K562 (cell line): ENCODE measurements around the gene NAGLU. TPM values are rescaled to one million over a fixed set of nuclear protein-coding genes. Genes with fewer than 3 reads are reported as not detected.

Experiments used
- ATAC-seq: fragments of 200-7000 bp; cut with Tn5 transposase; 3 replicates; pipeline ENCODE4 v1.9.1; 2020; ENCODE audit warnings: moderate library complexity
- BruUV-seq: library from RNA; stranded (reverse); fragments of 400-500 nt; replicated peaks from 2 replicates; lab custom pipeline; 2021; lab: Mats Ljungman, UMichigan
- CTCF ChIA-PET: fragments of 300-600 bp; formaldehyde crosslinking; extraction: SDS; loops from one replicate; lab custom pipeline; 2021; ENCODE audit warnings: low intra/inter-chr PET ratio; lab: Yijun Ruan, JAX
- POLR2A ChIA-PET: fragments of 300-600, 350-650 bp; sonication (Branson Sonifier 250); formaldehyde crosslinking; extraction: SDS; loops from one replicate; lab custom pipeline; 2021; ENCODE audit warnings: antibody characterized with exemption, inconsistent platforms; lab: Yijun Ruan, JAX
- DNase-seq, 4 experiments: peaks; one replicate each; pipeline versions ENCODE4 v3.0.0 to v3.0.0-alpha.2; 2011 to 2018; ENCODE audit warnings: low spot score in 3 of 4, mixed read lengths in 3 of 4; ENCODE audit errors: extremely low read depth in 1 of 4
- FAIRE-seq: peaks from 2 replicates; lab custom pipeline; 2011; peaks lifted over from hg19 to GRCh38; lab: Jason Lieb, UNC
- H2AFZ ChIP-seq: 2 replicates; pipeline ENCODE4 v1.6.0; 2011; ENCODE audit warnings: low read depth, low read length, control low read depth, inconsistent platforms
- H3K27ac ChIP-seq: fragments of 200-600 bp; 3 replicates; pipeline ENCODE4 v1.8.0; 2011; ENCODE audit warnings: low read depth, mild to moderate bottlenecking, control low read depth, inconsistent platforms, low read length, moderate library complexity, mixed read lengths; ENCODE audit errors: extremely low read depth
- H3K27me3 ChIP-seq, 2 experiments: fragments of 300-600 bp in 1 of 2; 2 replicates in 1 of 2; 3 replicates in 1 of 2; pipeline versions ENCODE4 v1.6.0 to v1.8.0; 2011; ENCODE audit warnings: inconsistent platforms in 2 of 2, low read length in 2 of 2, mild to moderate bottlenecking in 1 of 2, mixed read lengths in 1 of 2, moderate library complexity in 1 of 2; ENCODE audit not compliant: control insufficient read depth in 2 of 2, insufficient read depth in 2 of 2
- H3K36me3 ChIP-seq: fragments of 300-600 bp; 3 replicates; pipeline ENCODE4 v1.8.0; 2011; ENCODE audit warnings: mild to moderate bottlenecking, low read length, inconsistent platforms; ENCODE audit not compliant: control insufficient read depth, insufficient read depth
- H3K4me1 ChIP-seq, 2 experiments: fragments of 200-600 bp in 1 of 2; replicated peaks in 1 of 2; 2 replicates in 1 of 2; 3 replicates in 1 of 2; pipeline versions ENCODE4 v1.5.1 to v1.8.0; 2011; ENCODE audit warnings: inconsistent platforms in 2 of 2, low read length in 2 of 2, mild to moderate bottlenecking in 1 of 2, mixed read lengths in 1 of 2, moderate library complexity in 1 of 2; ENCODE audit not compliant: control insufficient read depth in 2 of 2, insufficient read depth in 2 of 2
- H3K4me2 ChIP-seq: 2 replicates; pipeline ENCODE4 v1.6.1; 2011; ENCODE audit warnings: low read length, control low read depth, inconsistent platforms, mixed read lengths; ENCODE audit not compliant: insufficient read depth
- H3K4me3 ChIP-seq: fragments of 200-600 bp; sonication (generic), shearing (Covaris generic); 2 replicates; pipeline ENCODE4 v1.5.1; 2016; ENCODE audit warnings: control low read depth, inconsistent platforms
- H3K79me2 ChIP-seq: fragments of 200-600 bp; 3 replicates; pipeline ENCODE4 v1.8.0; 2011; ENCODE audit warnings: low read length, inconsistent platforms; ENCODE audit not compliant: control insufficient read depth, insufficient read depth
- H3K9ac ChIP-seq, 2 experiments: 2 replicates each; pipeline versions ENCODE4 v1.6.0 to v1.6.1; 2011; ENCODE audit warnings: low read depth in 2 of 2, low read length in 2 of 2, control low read depth in 1 of 2, inconsistent platforms in 1 of 2, mild to moderate bottlenecking in 1 of 2, mixed read lengths in 1 of 2; ENCODE audit not compliant: insufficient read depth in 1 of 2
- H3K9me1 ChIP-seq: one replicate; pipeline ENCODE4 v1.6.0; 2011; ENCODE audit warnings: inconsistent platforms, mild to moderate bottlenecking, low read length, moderate library complexity; ENCODE audit not compliant: control insufficient read depth, insufficient read depth
- H3K9me3 ChIP-seq: replicated peaks from 2 replicates; pipeline ENCODE4 v1.5.1; 2011; ENCODE audit warnings: low read depth, low read length, inconsistent platforms; ENCODE audit not compliant: control insufficient read depth, insufficient read depth
- H4K20me1 ChIP-seq: replicated peaks from 2 replicates; pipeline ENCODE4 v1.6.1; 2011; ENCODE audit warnings: low read length, inconsistent platforms, mixed read lengths; ENCODE audit not compliant: control insufficient read depth, insufficient read depth
- ARHGAP35 ChIP-seq: fragments of 450-650 bp; IDR thresholded peaks from 2 replicates; pipeline ENCODE4 v1.6.1; 2018; ENCODE audit not compliant: partially characterized antibody
- ELF4 ChIP-seq: fragments of 450-650 bp; formaldehyde crosslinking; IDR thresholded peaks from 2 replicates; pipeline ENCODE4 v1.4.0; 2022; ENCODE audit warnings: missing genetic modification characterization
- JUNB ChIP-seq: fragments of 450-650 bp; formaldehyde crosslinking; conservative IDR thresholded peaks from 2 replicates; pipeline ENCODE4 v1.4.0; 2020; ENCODE audit warnings: mild to moderate bottlenecking
- ZNF263 ChIP-seq: sonication (generic); formaldehyde crosslinking; IDR thresholded peaks from 2 replicates; pipeline ENCODE4 v1.8.0; 2022; ENCODE audit warnings: mild to moderate bottlenecking, missing genetic modification reagents, borderline replicate concordance
- WGBS: fragments of 100-300 bp; shearing (Covaris generic); methylation state at CpG from one replicate; pipeline ENCODE4 v1.1.6; 2016; ENCODE audit warnings: low coverage, mixed read lengths; ENCODE audit not compliant: insufficient coverage; ENCODE audit errors: missing lambda C conversion rate; 5-methylcytosine and 5-hydroxymethylcytosine counted together
- in situ Hi-C: fragments of 300-500 bp; cut with MboI; formaldehyde crosslinking; loops from 4 replicates; pipeline ENCODE4 v1.15.0; 2018; ENCODE audit warnings: inconsistent platforms, mixed read lengths
- intact Hi-C: fragments of 100-400 bp; cut with micrococcal nuclease; formaldehyde crosslinking; loops from 2 replicates; pipeline ENCODE4 v1.14.2; 2022
- polyA plus RNA-seq, 8 experiments: library from polyadenylated mRNA; depleted of rRNA in 4 of 8; stranded (reverse) in 5 of 8; unstranded in 3 of 8; fragments of >200 nt; fragmentation: Nextera tagmentation in 2 of 8; fragmentation: Illumina TruSeq in 1 of 8; extraction: Ambion mirVana in 2 of 8; extraction: Trizol in 1 of 8; gene quantifications; 2 replicates each; pipeline versions ENCODE4 v1.2.1 to v1.2.3, GENCODE V29; 2011 to 2014; ENCODE audit warnings: inconsistent platforms in 1 of 8, missing spikeins in 1 of 8
- total RNA-seq, 7 experiments: library from RNA; depleted of rRNA in 6 of 7; stranded (reverse); fragments of >200 nt in 6 of 7; fragmentation: Illumina TruSeq in 2 of 7; extraction: Trizol in 2 of 7; gene quantifications; 2 replicates each; pipeline versions ENCODE4 v1.2.1 to v1.2.3, GENCODE V29; 2011 to 2021; ENCODE audit warnings: low replicate concordance in 1 of 7
- TF ChIP-seq, protein P1 (sequence below): fragments of 450-650 bp; IDR thresholded peaks from 2 replicates; pipeline ENCODE4 v1.6.1; 2018; ENCODE audit not compliant: partially characterized antibody
- TF ChIP-seq, protein P2 (sequence below): sonication (generic); formaldehyde crosslinking; IDR thresholded peaks from 2 replicates; pipeline ENCODE4 v1.8.1; 2023; ENCODE audit warnings: mild to moderate bottlenecking, missing genetic modification reagents

Gene NAGLU
- total and polyA plus RNA-seq, 9 of the 15 experiments (the other 6 are each of a cell fraction or from before 2014, with no cell fraction given): 0.04 to 21.5 (median 8.5) TPM

DNA sequence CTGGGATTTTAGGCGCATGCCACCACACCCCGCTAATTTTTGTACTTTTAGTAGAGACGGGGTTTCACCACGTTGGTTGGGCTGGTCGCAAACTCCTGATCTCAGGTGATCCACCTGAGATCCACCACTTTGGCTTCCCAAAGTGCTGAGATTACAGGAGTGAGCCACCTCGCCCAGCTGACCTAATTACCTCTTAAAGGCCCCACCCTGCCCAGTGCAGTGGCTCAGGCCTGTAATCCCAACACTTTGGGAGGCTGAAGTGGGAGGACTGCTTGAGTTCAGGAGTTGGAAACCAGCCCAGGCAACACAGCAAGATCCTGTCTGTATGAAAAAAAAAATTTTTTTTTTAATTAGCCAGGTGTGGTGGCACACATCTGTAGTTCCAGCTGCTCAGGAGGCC, 23.0 kb downstream of the NAGLU start:
- H3K4me1 ChIP-seq: peaks cover 21 to 53% of the 10 kb centered on the region in 2 experiments
- no peak overlapping the region; the same call in 2 of the 3 replicates for H3K27ac ChIP-seq
- H3K4me2 ChIP-seq: no peak overlapping the region
- intact Hi-C loops: no loop called here
- WGBS: 55% methylated on average over 6 of the region's 6 CpGs
- no peaks in the 10 kb centered on the region for H3K9me1 ChIP-seq
- in situ Hi-C loops: no loop called here
- DNase-seq (no peak), FAIRE-seq (no peak), ATAC-seq (no peak)
- no peak overlapping the region for H2AFZ ChIP-seq
- no peaks in the 10 kb centered on the region for H3K9me3 ChIP-seq
- H3K36me3 ChIP-seq: peaks cover 11% of the 10 kb centered on the region
- no peaks in the 10 kb centered on the region for H3K27me3 ChIP-seq
- no TSS peak for BruUV-seq
- ChIA-PET CTCF (no interaction called here), POLR2A (interaction anchor here (0.6 to 1.4 kb wide), 2 partner anchors 18 to 50 kb away, joined by 3 to 4 read pairs; partner anchors contain the start of genes PSMC3IP, RETREG3 and TUBG1)
- peak overlapping the region in 1 of 2 experiments; percentile 37; a peak in 1 of 4 replicates for H3K9ac ChIP-seq
- peaks cover 35% of the 10 kb centered on the region for H3K79me2 ChIP-seq
- H3K4me3 ChIP-seq: no peak overlapping the region
- TF ChIP-seq ARHGAP35 (no peak), JUNB (CRISPR knock-in tag) (no peak), ELF4 (CRISPR knock-in tag) (no peak), ZNF263 (CRISPR knock-in tag) (peak; percentile 71; the same call in 1 of the 2 replicates)
- TF ChIP-seq, protein P1, sequence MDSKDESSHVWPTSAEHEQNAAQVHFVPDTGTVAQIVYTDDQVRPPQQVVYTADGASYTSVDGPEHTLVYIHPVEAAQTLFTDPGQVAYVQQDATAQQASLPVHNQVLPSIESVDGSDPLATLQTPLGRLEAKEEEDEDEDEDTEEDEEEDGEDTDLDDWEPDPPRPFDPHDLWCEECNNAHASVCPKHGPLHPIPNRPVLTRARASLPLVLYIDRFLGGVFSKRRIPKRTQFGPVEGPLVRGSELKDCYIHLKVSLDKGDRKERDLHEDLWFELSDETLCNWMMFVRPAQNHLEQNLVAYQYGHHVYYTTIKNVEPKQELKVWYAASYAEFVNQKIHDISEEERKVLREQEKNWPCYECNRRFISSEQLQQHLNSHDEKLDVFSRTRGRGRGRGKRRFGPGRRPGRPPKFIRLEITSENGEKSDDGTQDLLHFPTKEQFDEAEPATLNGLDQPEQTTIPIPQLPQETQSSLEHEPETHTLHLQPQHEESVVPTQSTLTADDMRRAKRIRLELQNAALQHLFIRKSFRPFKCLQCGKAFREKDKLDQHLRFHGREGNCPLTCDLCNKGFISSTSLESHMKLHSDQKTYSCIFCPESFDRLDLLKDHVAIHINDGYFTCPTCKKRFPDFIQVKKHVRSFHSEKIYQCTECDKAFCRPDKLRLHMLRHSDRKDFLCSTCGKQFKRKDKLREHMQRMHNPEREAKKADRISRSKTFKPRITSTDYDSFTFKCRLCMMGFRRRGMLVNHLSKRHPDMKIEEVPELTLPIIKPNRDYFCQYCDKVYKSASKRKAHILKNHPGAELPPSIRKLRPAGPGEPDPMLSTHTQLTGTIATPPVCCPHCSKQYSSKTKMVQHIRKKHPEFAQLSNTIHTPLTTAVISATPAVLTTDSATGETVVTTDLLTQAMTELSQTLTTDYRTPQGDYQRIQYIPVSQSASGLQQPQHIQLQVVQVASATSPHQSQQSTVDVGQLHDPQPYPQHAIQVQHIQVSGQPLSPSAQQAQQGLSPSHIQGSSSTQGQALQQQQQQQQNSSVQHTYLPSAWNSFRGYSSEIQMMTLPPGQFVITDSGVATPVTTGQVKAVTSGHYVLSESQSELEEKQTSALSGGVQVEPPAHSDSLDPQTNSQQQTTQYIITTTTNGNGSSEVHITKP: no peak
- TF ChIP-seq, protein P2, sequence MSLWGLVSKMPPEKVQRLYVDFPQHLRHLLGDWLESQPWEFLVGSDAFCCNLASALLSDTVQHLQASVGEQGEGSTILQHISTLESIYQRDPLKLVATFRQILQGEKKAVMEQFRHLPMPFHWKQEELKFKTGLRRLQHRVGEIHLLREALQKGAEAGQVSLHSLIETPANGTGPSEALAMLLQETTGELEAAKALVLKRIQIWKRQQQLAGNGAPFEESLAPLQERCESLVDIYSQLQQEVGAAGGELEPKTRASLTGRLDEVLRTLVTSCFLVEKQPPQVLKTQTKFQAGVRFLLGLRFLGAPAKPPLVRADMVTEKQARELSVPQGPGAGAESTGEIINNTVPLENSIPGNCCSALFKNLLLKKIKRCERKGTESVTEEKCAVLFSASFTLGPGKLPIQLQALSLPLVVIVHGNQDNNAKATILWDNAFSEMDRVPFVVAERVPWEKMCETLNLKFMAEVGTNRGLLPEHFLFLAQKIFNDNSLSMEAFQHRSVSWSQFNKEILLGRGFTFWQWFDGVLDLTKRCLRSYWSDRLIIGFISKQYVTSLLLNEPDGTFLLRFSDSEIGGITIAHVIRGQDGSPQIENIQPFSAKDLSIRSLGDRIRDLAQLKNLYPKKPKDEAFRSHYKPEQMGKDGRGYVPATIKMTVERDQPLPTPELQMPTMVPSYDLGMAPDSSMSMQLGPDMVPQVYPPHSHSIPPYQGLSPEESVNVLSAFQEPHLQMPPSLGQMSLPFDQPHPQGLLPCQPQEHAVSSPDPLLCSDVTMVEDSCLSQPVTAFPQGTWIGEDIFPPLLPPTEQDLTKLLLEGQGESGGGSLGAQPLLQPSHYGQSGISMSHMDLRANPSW (CRISPR knock-in tag): no peak
- no peaks in the 10 kb centered on the region for H4K20me1 ChIP-seq
